NCI-H1436 (cell line): Measurements from ENCODE around the gene CA14.
"Not testable (repeated sequence)": the region's sequence is repeated elsewhere in the genome, so short reads cannot be mapped to it uniquely, and the experiment has no call there.

Experiments
- DNase-seq: peaks from one replicate; lab custom pipeline; 2025; lab: John Stamatoyannopoulos, UW

The CA14 gene

GRCh38 chr1:150281221-150281757 is 23.7 kb downstream of the CA14 start:
- DNase-seq, result peak; percentile 53

- peak; percentile 98 for DNase-seq
Measured at GRCh38 chr1:150281758-150282557, 24.4 kb downstream of the CA14 start, which contains the start of gene CIART. Gene CIART, plus strand, starts transcription at chr1:150282554. Its CDS starts 714 bp downstream, at chr1:150283268.

GRCh38 chr1:150282558-150282958 is 25.0 kb downstream of the CA14 start:
- no peak for DNase-seq

GRCh38 chr1:150283260-150283659 is 25.7 kb downstream of the CA14 start:
- DNase-seq, result no peak

GRCh38 chr1:150288382-150288781 is 30.8 kb downstream of the CA14 start:
- no peak for DNase-seq

GRCh38 chr1:150288822-150289221 is 31.2 kb downstream of the CA14 start:
- DNase-seq, result no peak

GRCh38 chr1:150293433-150294253 is 36.1 kb downstream of the CA14 start, which contains the start of gene MRPS21:
Gene MRPS21, plus strand, starts transcription at chr1:150293861. Its CDS starts 506 bp downstream, at chr1:150294367.
- DNase-seq, result peak; percentile 90

GRCh38 chr1:150295476-150295875 is 37.9 kb downstream of the CA14 start:
- no peak for DNase-seq

GRCh38 chr1:150299716-150300115 is 42.1 kb downstream of the CA14 start:
- no peak for DNase-seq

GRCh38 chr1:150302338-150302737 is 44.8 kb downstream of the CA14 start:
- no peak for DNase-seq

GRCh38 chr1:150302902-150303301 is 45.3 kb downstream of the CA14 start:
- no peak for DNase-seq

- DNase-seq, result not testable (repeated sequence)
Measured at GRCh38 chr1:150308585-150308984, 51.0 kb downstream of the CA14 start.

- no peak for DNase-seq
Measured at GRCh38 chr1:150309758-150310508, 52.4 kb downstream of the CA14 start.

GRCh38 chr1:150311762-150312161 is 54.2 kb downstream of the CA14 start:
- no peak for DNase-seq
